Activated gamma-delta T cell treated with Interleukin-2 at 50 U/mL for 16 hours (primary cell): Measurements from ENCODE around the gene FRMD3.

Experiments
- DNase-seq: peaks from one replicate; pipeline ENCODE4 v3.0.0-alpha.2; 2020

FRMD3 gene

GRCh38 chr9:83538172-83538889, at the start of gene FRMD3:
Gene FRMD3, minus strand, starts transcription at chr9:83538401. Its CDS starts 170 bp downstream, at chr9:83538231.
- no peak for DNase-seq

- DNase-seq: no peak
Observed at GRCh38 chr9:83584995-83585394, 46.8 kb upstream of the FRMD3 start.

GRCh38 chr9:83583151-83584014, 45.2 kb upstream of the FRMD3 start:
- peak; percentile 9 for DNase-seq

- DNase-seq: no peak
Observed at GRCh38 chr9:83582029-83582428, 43.8 kb upstream of the FRMD3 start.

- DNase-seq: no peak
Observed at GRCh38 chr9:83574482-83574881, 36.3 kb upstream of the FRMD3 start.

- no peak for DNase-seq
Observed at GRCh38 chr9:83572524-83572923, 34.3 kb upstream of the FRMD3 start.

- DNase-seq: no peak
Observed at GRCh38 chr9:83570359-83570758, 32.2 kb upstream of the FRMD3 start.

- no peak for DNase-seq
Observed at GRCh38 chr9:83569326-83569725, 31.1 kb upstream of the FRMD3 start.

- DNase-seq: no peak
Observed at GRCh38 chr9:83563360-83563759, 25.2 kb upstream of the FRMD3 start.

- no peak for DNase-seq
Observed at GRCh38 chr9:83560169-83560826, 22.1 kb upstream of the FRMD3 start.

GRCh38 chr9:83557771-83558170, 19.6 kb upstream of the FRMD3 start:
- DNase-seq: no peak

GRCh38 chr9:83557317-83557716, 19.1 kb upstream of the FRMD3 start:
- no peak for DNase-seq

- no peak for DNase-seq
Observed at GRCh38 chr9:83554278-83554677, 16.1 kb upstream of the FRMD3 start.

- DNase-seq: no peak
Observed at GRCh38 chr9:83544002-83544698, 5.9 kb upstream of the FRMD3 start.

GRCh38 chr9:83538890-83539238, 663 bp upstream of the FRMD3 start:
- DNase-seq: no peak

- DNase-seq: no peak
Observed at GRCh38 chr9:83537331-83538171, 650 bp downstream of the FRMD3 start.

- DNase-seq: no peak
Observed at GRCh38 chr9:83536332-83536731, 1.9 kb downstream of the FRMD3 start.

GRCh38 chr9:83535736-83536135, 2.5 kb downstream of the FRMD3 start:
- no peak for DNase-seq

GRCh38 chr9:83533296-83533695, 4.9 kb downstream of the FRMD3 start:
- no peak for DNase-seq

GRCh38 chr9:83526901-83527300, 11.3 kb downstream of the FRMD3 start:
- no peak for DNase-seq

GRCh38 chr9:83526211-83526610, 12.0 kb downstream of the FRMD3 start:
- DNase-seq: no peak

GRCh38 chr9:83523684-83524083, 14.5 kb downstream of the FRMD3 start:
- no peak for DNase-seq
